Peyer's patch (tissue), 4 donors: ENCODE results near the gene SULT1C4.

Experiments used
- POLR2A ChIP-seq, 2 donors: fragments of 450-650 bp; IDR thresholded peaks; one replicate each; pipeline ENCODE4 v1.5.1; 2017; ENCODE audit warnings: antibody characterized with exemption in 2 of 2, mild to moderate bottlenecking in 2 of 2, moderate library complexity in 2 of 2
- TF ChIP-seq, protein P1 (sequence below), 6 experiments: fragments of 450-650 bp in 4 of 6; fragments of 200-600 bp in 2 of 6; sonication (generic) in 1 of 6; IDR thresholded peaks; one replicate each; pipeline ENCODE4 v1.5.1; 2017 to 2019; ENCODE audit warnings: antibody characterized with exemption in 6 of 6, mild to moderate bottlenecking in 3 of 6, moderate library complexity in 1 of 6

GRCh38 chr2:108363908-108364225 lies 13.9 kb upstream of the SULT1C4 start:
- TF ChIP-seq, protein P1, sequence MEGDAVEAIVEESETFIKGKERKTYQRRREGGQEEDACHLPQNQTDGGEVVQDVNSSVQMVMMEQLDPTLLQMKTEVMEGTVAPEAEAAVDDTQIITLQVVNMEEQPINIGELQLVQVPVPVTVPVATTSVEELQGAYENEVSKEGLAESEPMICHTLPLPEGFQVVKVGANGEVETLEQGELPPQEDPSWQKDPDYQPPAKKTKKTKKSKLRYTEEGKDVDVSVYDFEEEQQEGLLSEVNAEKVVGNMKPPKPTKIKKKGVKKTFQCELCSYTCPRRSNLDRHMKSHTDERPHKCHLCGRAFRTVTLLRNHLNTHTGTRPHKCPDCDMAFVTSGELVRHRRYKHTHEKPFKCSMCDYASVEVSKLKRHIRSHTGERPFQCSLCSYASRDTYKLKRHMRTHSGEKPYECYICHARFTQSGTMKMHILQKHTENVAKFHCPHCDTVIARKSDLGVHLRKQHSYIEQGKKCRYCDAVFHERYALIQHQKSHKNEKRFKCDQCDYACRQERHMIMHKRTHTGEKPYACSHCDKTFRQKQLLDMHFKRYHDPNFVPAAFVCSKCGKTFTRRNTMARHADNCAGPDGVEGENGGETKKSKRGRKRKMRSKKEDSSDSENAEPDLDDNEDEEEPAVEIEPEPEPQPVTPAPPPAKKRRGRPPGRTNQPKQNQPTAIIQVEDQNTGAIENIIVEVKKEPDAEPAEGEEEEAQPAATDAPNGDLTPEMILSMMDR (IDR thresholded peaks at IDR 0.05), result no peak
- no peak for TF ChIP-seq POLR2A (IDR thresholded peaks at IDR 0.05)
